ENCODE results near the gene NECAB2.

NECAB2 gene

DNA sequence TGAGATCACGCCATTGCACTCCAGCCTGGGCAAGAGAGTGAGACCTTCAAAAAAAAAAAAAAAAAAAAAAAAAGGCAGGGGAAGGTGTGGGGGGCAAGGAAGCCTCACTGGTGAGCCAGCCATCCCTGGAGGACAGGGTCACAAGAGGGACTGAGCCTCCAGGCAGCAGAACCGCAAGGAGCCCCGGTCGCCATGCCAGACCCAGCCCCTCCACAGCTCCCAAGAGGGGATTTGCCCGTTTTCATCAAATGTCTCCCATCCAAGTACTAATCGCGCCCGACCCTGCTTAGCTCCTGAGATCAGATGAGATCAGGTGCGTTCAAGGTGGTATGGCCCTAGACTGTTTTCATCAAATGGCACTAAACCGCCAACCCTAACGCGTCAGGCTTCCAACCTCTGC is 71.7 kb downstream of the NECAB2 start:
- Histone ChIP-seq H4K91ac (ENCODE audit: low read depth, low read length) (no peak overlapping the region), H3K79me2 (ENCODE audit: control insufficient read depth, insufficient read depth, low read length, poor library complexity) (no peaks in the 10 kb centered on the region), H3K4me1 (ENCODE audit: control insufficient read depth in 1 of 2, insufficient read depth in 2 of 2, low read length in 2 of 2) (peaks cover 0 to 3% of the 10 kb centered on the region in 2 experiments), H3K27me3 (ENCODE audit: insufficient read depth, low read length) (no peaks in the 10 kb centered on the region), H3K23ac (ENCODE audit: low read length) (no peak overlapping the region), H3K4me2 (ENCODE audit: low read length) (no peak overlapping the region), H2BK5ac (ENCODE audit: low read depth, low read length, poor library complexity) (no peak overlapping the region), H3K18ac (ENCODE audit: low read length) (no peak overlapping the region), H3K4me3 (ENCODE audit: low read depth, low read length) (no peak overlapping the region), H2BK12ac (ENCODE audit: low read length) (no peak overlapping the region), H2BK120ac (ENCODE audit: insufficient read depth, low read length, poor library complexity) (no peak overlapping the region), H2AFZ (ENCODE audit: insufficient read depth, low read length, poor library complexity) (no peak overlapping the region), H3K4ac (ENCODE audit: low read depth, low read length) (no peak overlapping the region), H3K9me3 (ENCODE audit: insufficient read depth, low read depth, low read length) (peaks cover 7% of the 10 kb centered on the region), H3K79me1 (ENCODE audit: low read length) (no peaks in the 10 kb centered on the region), H2AK5ac (ENCODE audit: low read length) (no peak overlapping the region), H3K14ac (ENCODE audit: low read length) (no peak overlapping the region), H4K12ac (ENCODE audit: low read depth, low read length) (no peak overlapping the region), H3K36me3 (ENCODE audit: control insufficient read depth in 1 of 2, insufficient read depth in 2 of 2, low read length in 2 of 2) (no peaks in the 10 kb centered on the region), H3K9ac (ENCODE audit: low read length) (no peak overlapping the region), H3K27ac (ENCODE audit: low read depth, low read length) (no peak overlapping the region), H4K8ac (ENCODE audit: low read depth, low read length) (no peak overlapping the region)
- WGBS (ENCODE audit: extremely low coverage, insufficient coverage, insufficient read length): no CpG with 5 or more reads among the region's 12 CpGs
- DNase-seq: no peak

DNA sequence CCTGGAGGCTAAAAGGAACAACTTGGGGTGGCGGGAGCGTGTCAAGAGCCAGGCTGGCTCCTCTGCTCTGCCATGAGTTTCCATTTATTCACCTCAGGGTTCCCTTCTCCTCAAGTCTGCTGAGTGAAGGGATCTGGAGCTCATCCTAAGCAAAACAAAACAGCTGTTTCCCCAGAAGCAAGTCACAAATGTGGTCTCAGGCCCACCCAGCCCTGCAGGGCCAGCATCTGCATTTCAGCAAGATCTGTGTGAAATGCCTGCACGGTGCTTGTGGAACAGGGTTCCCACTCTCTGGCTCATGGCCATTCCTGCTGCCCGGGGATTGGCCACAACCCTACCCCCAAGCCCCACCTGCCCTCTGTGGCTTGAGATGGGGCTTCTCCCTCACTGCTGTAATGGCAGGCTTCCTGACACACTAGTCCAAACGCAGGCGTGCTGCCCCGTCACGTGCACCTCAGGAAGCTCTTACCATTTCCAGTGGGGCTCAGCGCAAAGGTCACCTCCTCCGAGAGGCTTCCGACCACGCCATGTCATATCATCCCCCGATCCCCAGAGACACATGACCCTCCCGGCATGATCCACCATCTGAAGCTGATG is 72.3 kb downstream of the NECAB2 start:
- H3K27me3 ChIP-seq (ENCODE audit: insufficient read depth, low read length): no peaks in the 10 kb centered on the region
- no peak overlapping the region for H2BK120ac ChIP-seq (ENCODE audit: insufficient read depth, low read length, poor library complexity)
- H3K18ac ChIP-seq (ENCODE audit: low read length): no peak overlapping the region
- H4K91ac ChIP-seq (ENCODE audit: low read depth, low read length): no peak overlapping the region
- H3K9ac ChIP-seq (ENCODE audit: low read length): no peak overlapping the region
- H2AK5ac ChIP-seq (ENCODE audit: low read length): no peak overlapping the region
- no peak overlapping the region for H4K12ac ChIP-seq (ENCODE audit: low read depth, low read length)
- no peak overlapping the region for H3K4me3 ChIP-seq (ENCODE audit: low read depth, low read length)
- H2BK5ac ChIP-seq (ENCODE audit: low read depth, low read length, poor library complexity): no peak overlapping the region
- H2AFZ ChIP-seq (ENCODE audit: insufficient read depth, low read length, poor library complexity): no peak overlapping the region
- H3K79me1 ChIP-seq (ENCODE audit: low read length): no peaks in the 10 kb centered on the region
- H3K23ac ChIP-seq (ENCODE audit: low read length): no peak overlapping the region
- no peak overlapping the region for H3K4ac ChIP-seq (ENCODE audit: low read depth, low read length)
- no peak overlapping the region for H3K4me2 ChIP-seq (ENCODE audit: low read length)
- DNase-seq: no peak
- H3K14ac ChIP-seq (ENCODE audit: low read length): no peak overlapping the region
- no peaks in the 10 kb centered on the region for H3K79me2 ChIP-seq (ENCODE audit: control insufficient read depth, insufficient read depth, low read length, poor library complexity)
- no peak overlapping the region for H4K8ac ChIP-seq (ENCODE audit: low read depth, low read length)
- no peaks in the 10 kb centered on the region for H3K36me3 ChIP-seq (ENCODE audit: control insufficient read depth in 1 of 2, insufficient read depth in 2 of 2, low read length in 2 of 2)
- peaks cover 0 to 3% of the 10 kb centered on the region in 2 experiments for H3K4me1 ChIP-seq (ENCODE audit: control insufficient read depth in 1 of 2, insufficient read depth in 2 of 2, low read length in 2 of 2)
- H3K9me3 ChIP-seq (ENCODE audit: insufficient read depth, low read depth, low read length): peaks cover 7% of the 10 kb centered on the region
- H2BK12ac ChIP-seq (ENCODE audit: low read length): no peak overlapping the region
- H3K27ac ChIP-seq (ENCODE audit: low read depth, low read length): no peak overlapping the region
- WGBS (ENCODE audit: extremely low coverage, insufficient coverage, insufficient read length): no CpG with 5 or more reads among the region's 14 CpGs

DNA sequence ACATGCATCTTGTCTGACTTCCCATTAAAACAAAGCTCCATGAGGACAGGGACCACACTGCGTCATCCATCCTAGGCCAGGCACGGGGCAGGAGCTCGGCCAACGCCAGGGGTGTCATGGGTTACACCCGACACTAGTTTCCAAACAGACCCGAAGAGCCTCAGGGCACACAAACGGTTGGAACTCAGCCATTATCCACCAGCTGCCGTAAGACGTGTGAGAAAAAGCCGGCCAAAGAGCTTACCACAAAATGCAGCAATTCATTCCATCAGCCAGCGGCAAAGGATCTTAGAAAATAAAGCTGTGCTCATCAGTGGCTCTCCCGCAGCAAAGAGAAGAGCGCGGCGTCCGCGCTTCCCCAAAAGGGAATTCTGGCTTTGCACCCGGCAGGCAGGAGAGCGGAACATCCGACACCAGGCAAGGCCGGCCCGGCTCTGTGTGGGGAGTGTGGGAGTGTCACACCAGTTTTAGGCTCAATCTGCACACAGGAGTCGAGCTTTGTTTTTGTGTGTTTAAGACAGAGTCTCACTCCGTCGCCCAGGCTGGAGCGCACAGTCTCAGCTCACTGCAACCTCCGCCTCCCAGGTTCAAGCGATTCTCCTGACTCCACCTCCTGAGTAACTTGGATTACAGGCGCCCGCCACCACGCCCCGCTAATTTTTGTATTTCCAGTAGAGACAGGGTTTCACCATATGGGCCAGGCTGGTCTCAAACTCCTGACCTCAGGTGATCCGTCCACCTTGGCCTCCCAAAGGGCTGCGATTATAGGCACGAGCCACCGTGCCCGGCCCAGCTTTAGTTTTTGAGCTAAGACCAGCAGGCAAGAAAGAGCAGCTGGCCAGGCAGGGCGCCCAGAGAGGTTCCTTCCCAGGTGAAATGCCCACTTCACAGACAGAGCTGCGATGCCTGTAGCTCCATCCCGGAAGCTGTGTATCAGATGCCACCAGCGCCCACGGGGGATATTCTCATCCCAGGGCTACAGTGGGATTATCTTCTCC is 73.1 kb downstream of the NECAB2 start:
- Histone ChIP-seq H2AFZ (ENCODE audit: insufficient read depth, low read length, poor library complexity) (no peak overlapping the region), H3K27ac (ENCODE audit: low read depth, low read length) (no peak overlapping the region), H4K12ac (ENCODE audit: low read depth, low read length) (no peak overlapping the region), H2BK5ac (ENCODE audit: low read depth, low read length, poor library complexity) (no peak overlapping the region), H4K8ac (ENCODE audit: low read depth, low read length) (no peak overlapping the region), H4K91ac (ENCODE audit: low read depth, low read length) (no peak overlapping the region), H3K4ac (ENCODE audit: low read depth, low read length) (no peak overlapping the region), H3K27me3 (ENCODE audit: insufficient read depth, low read length) (no peaks in the 10 kb centered on the region), H3K14ac (ENCODE audit: low read length) (no peak overlapping the region), H3K36me3 (ENCODE audit: control insufficient read depth in 1 of 2, insufficient read depth in 2 of 2, low read length in 2 of 2) (no peaks in the 10 kb centered on the region), H2AK5ac (ENCODE audit: low read length) (no peak overlapping the region), H2BK12ac (ENCODE audit: low read length) (no peak overlapping the region), H3K79me1 (ENCODE audit: low read length) (no peaks in the 10 kb centered on the region), H3K23ac (ENCODE audit: low read length) (no peak overlapping the region), H3K4me3 (ENCODE audit: low read depth, low read length) (no peak overlapping the region), H3K9me3 (ENCODE audit: insufficient read depth, low read depth, low read length) (peaks cover 6% of the 10 kb centered on the region), H3K4me1 (ENCODE audit: control insufficient read depth in 1 of 2, insufficient read depth in 2 of 2, low read length in 2 of 2) (peaks cover 0 to 3% of the 10 kb centered on the region in 2 experiments), H2BK120ac (ENCODE audit: insufficient read depth, low read length, poor library complexity) (no peak overlapping the region), H3K79me2 (ENCODE audit: control insufficient read depth, insufficient read depth, low read length, poor library complexity) (no peaks in the 10 kb centered on the region), H3K18ac (ENCODE audit: low read length) (no peak overlapping the region), H3K9ac (ENCODE audit: low read length) (no peak overlapping the region), H3K4me2 (ENCODE audit: low read length) (no peak overlapping the region)
- no peak for DNase-seq
- WGBS (ENCODE audit: extremely low coverage, insufficient coverage, insufficient read length): no CpG with 5 or more reads among the region's 42 CpGs

DNA sequence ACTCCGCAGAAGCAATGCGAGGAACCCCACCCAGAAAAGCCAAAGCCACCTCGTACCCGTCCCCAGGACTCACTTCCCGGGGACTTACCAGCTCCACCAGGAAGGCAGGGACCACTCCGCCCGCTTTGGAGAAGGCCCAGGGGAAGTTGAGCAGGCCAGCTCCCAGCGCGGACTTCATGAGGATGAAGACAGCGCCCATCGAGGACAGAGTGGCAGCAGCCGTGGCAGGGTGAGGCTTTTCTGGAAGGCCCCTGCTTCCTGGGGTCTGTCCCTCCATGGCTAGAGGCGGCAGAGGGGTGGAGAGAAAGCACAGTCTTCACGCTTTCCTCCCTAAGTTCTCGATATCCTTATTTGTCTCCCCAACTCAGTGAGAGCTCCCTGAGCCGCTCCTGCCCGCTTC is 73.8 kb downstream of the NECAB2 start:
- Histone ChIP-seq H3K4me1 (ENCODE audit: control insufficient read depth in 1 of 2, insufficient read depth in 2 of 2, low read length in 2 of 2) (peaks cover 0 to 3% of the 10 kb centered on the region in 2 experiments), H3K14ac (ENCODE audit: low read length) (no peak overlapping the region), H2BK5ac (ENCODE audit: low read depth, low read length, poor library complexity) (no peak overlapping the region), H4K12ac (ENCODE audit: low read depth, low read length) (no peak overlapping the region), H2AK5ac (ENCODE audit: low read length) (no peak overlapping the region), H2AFZ (ENCODE audit: insufficient read depth, low read length, poor library complexity) (no peak overlapping the region), H4K91ac (ENCODE audit: low read depth, low read length) (no peak overlapping the region), H2BK120ac (ENCODE audit: insufficient read depth, low read length, poor library complexity) (no peak overlapping the region), H3K4ac (ENCODE audit: low read depth, low read length) (no peak overlapping the region), H3K4me3 (ENCODE audit: low read depth, low read length) (no peak overlapping the region), H2BK12ac (ENCODE audit: low read length) (no peak overlapping the region), H3K9me3 (ENCODE audit: insufficient read depth, low read depth, low read length) (no peaks in the 10 kb centered on the region), H3K79me2 (ENCODE audit: control insufficient read depth, insufficient read depth, low read length, poor library complexity) (no peaks in the 10 kb centered on the region), H3K18ac (ENCODE audit: low read length) (no peak overlapping the region), H3K36me3 (ENCODE audit: control insufficient read depth in 1 of 2, insufficient read depth in 2 of 2, low read length in 2 of 2) (no peaks in the 10 kb centered on the region), H3K79me1 (ENCODE audit: low read length) (no peaks in the 10 kb centered on the region), H3K23ac (ENCODE audit: low read length) (no peak overlapping the region), H4K8ac (ENCODE audit: low read depth, low read length) (no peak overlapping the region), H3K27ac (ENCODE audit: low read depth, low read length) (no peak overlapping the region), H3K27me3 (ENCODE audit: insufficient read depth, low read length) (no peaks in the 10 kb centered on the region), H3K9ac (ENCODE audit: low read length) (no peak overlapping the region), H3K4me2 (ENCODE audit: low read length) (no peak overlapping the region)
- no CpG with 5 or more reads among the region's 17 CpGs for WGBS (ENCODE audit: extremely low coverage, insufficient coverage, insufficient read length)
- DNase-seq: no peak

All from trophoblast cell (in vitro differentiated cells and primary cell).